GM19455 (cell line): ENCODE results near the gene PPP6R1.

Experiments
- ATAC-seq: cut with Tn5 transposase; IDR thresholded peaks from one replicate; pipeline ENCODE4 v1.9.1; 2021; ENCODE audit not compliant: unreplicated experiment

The PPP6R1 gene

DNA sequence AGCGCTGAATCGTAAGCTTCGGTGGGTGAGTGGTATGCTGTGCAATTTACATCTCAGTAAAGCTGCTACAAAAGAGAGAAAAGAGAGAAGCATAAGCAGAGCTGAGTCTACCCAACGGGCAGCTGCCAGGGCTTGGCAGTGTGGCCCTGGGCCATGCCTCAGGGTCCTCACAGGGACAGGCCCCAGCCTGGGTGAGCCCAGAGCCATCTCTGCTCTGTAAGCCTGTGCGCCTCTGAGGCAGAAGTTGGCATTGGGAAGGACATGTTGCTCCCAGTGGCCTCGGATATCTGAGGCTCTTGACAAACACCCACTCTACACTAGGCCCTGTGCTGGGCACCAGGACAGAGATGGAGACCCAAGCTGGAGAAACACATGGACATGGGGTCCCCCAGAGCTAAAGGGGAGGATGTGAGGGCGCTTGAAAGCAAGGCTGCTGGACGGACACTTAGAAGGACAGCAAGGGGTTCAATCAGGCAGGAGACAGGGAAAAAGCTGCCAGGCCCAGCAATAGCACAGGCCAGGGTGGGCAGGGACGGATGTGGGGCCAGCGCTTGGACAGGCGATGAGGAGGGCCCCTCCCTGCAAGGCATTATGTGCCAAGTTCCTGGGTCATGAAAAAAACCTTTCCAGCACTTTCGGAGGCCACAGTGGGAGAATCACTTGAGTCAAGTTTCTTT is 14.7 kb downstream of the PPP6R1 start:
- ATAC-seq, result no peak

DNA sequence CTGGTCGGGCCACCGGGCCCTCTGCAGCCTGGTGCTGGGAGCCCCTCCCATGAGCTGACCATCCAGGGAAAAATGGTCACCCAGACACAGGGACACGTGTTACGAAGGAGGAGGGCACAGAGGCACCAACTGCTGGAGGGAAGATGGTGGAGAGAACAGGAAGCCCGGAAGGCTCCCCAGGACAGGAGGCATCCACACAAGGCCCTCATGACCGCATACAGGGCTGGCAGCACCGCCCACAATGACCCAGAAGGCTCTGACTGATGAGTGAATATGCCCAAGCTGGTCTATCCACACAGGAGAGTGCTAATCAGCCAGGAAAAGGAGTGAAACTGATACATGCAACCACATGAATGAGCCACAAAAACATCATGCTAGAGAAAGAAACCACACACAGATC is 16.3 kb downstream of the PPP6R1 start:
- ATAC-seq, result no peak

DNA sequence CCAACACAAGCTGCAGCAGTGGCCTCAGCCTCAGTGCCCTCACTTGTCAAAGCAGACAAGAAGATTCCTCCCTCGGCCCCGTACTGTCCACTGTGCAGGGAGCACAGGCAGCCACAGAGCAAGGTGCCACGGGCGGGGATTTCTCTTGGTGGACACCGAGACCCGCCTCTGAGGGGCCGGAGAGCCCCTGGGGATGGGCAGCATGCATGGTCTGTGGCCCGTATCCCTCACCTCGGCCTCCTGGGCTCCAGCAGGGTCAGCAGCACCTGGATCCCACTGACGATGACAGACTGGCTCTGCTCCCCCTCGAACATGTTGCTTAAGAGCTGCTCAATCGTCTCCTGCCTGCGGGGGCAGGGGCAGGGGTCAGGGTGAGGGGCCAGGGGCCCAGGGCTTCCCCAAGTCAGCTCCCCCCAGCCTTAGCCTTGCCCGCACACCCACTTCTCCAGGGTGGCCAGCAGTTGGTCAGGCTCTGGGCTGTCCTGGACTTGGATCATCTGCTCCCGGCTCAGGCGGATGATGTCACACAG is 16.8 kb downstream of the PPP6R1 start:
- no peak for ATAC-seq

GRCh38 chr19:55241143-55241934 is 17.5 kb downstream of the PPP6R1 start:
- no peak for ATAC-seq

- no peak for ATAC-seq
Observed at GRCh38 chr19:55240713-55241020, 18.1 kb downstream of the PPP6R1 start.

DNA sequence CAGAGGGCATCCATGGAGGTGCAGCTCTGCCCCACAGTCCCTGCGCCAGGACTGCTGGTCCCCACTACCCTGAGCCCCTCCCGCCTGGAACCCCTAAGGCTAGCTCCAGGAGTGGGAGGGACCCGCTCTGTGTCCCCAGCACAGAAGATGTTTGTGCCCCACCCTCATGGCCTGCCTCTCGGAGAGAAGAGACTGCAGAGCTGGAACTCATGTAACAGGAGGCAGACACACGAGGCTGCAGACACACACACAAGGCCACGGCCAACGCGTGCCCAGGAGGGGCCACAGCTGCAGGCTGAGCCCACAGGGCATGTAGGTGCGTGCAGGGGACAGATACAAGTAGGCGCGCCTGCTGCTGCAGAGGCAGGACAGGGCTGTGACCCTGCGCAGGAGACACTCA is 19.8 kb downstream of the PPP6R1 start:
- ATAC-seq, result no peak

DNA sequence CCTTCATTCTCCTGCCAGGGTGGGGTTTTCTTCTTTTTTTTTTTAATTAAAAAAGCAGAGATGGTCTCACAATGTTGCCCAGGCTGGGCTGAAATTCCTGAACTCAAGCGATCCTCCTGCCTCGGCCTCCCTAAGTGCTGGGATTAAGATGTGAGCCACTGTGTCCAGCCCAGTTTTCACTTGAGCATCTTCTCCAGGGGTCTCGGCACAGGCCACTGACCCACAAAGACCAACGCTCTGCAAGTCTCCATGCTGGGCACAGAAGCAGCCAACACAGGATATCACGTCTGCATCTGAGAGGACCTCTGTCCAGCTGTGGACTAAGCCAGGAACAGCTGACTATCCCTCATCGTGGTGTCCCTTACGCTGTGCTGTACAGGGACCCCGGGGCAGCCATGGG is 20.8 kb downstream of the PPP6R1 start:
- no peak for ATAC-seq

GRCh38 chr19:55232986-55233385 is 25.8 kb downstream of the PPP6R1 start:
- ATAC-seq, result no peak

DNA sequence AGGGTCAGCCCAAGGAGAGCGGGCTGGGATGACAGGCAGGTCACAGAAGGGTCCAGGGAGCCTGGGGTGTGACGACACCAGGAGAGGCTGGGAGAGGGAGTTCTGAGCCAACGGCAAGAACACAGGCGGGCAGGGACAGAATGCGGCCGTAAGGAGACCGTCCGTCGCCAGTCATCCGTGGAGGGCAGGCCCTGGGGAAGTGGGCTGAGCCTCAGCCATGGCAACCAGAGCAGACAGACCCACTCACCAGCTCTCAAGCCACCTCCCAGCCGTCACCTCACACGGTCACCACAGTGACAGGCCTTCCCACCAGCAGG is 26.6 kb downstream of the PPP6R1 start:
- no peak for ATAC-seq

- ATAC-seq, result no peak
Observed at GRCh38 chr19:55231391-55232285, 27.2 kb downstream of the PPP6R1 start.

GRCh38 chr19:55230780-55231179 is 28.0 kb downstream of the PPP6R1 start:
- no peak for ATAC-seq

GRCh38 chr19:55230329-55230728 is 28.5 kb downstream of the PPP6R1 start:
- ATAC-seq, result no peak

DNA sequence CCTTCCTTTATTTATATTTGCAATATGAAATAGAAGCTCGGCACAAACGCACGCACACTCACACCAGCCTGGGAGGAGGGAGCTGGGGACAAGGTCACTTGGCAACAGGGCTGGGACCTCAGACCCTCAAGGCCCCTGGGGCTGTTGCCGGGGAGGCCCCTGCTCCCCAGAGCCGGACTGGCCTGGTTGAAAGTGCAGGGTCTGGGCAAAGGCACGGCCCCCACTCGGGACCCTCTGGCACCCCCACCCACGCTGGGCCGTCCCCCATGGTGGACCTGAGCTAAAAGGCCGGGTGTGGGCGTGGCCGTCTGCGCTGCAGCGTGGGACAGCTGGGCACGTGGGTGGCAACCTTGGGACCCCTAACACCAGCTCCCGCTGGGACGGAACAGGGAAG is 29.0 kb downstream of the PPP6R1 start:
- no peak for ATAC-seq

DNA sequence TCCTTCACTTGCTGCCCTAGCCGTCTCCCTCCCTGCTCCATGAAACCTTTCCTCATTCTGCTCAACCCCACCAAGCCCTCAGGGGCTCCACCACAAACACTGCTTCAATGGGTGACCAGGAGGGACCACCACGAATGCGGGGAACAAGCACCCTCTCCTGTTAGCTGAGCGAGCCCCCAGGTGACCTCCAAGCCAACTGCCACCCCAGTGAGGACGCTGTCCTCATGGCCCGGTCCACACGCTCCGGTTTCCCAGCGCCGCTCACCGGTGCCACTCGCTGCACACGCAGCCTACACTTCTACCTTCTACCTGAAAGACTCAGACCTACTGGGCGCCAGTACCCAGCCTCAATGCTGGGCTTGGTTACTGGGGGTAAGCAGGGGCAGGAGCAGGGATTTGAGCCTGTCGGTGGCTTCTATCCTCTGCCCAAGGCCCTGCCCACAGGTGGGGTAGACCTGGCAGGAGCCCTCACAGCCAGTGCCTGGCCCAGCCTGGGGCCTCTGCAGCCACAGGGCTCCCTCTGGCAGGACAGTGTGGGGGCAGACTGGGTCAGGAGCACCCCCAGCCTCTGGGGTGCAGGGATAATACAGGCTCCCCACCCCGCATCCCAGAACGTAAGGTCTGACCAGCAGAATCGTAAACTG is 29.6 kb downstream of the PPP6R1 start:
- no peak for ATAC-seq

DNA sequence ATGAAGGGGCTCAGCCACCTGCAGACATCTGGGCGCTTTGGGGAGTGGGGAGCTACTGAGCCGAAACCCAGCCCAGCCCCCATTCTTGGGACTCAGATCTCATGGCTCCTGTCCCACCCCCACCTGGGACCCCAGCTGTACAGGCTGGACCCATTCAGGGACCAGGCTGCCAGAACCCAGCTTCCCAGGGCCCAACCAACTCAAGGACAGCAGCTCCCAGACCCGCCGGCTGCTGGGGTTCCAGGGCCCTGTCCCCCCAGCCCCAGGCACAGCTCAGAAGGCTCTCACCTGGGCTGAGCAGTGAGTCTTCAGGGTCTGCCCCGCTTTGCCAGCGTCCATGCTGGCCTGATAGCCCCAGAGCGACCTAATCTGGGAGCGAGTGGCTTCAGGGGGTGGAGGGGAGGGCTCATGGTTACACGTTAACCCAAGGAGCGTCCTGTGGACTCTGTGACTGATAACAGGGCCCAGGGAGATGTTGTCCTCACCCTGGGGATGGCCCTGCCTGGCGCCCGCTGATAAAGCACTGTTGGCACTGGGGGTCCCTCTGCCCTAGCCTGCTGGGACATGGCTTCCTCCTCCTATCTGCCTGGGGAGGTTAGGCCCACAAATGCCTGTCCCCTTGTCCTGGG is 30.3 kb downstream of the PPP6R1 start, which contains the start of gene TMEM86B:
Gene TMEM86B (minus strand): TSS at position 361 of the 629 bp plus-strand sequence. CDS start 22 bp downstream, at position 339.
- ATAC-seq, result no peak

- no peak for ATAC-seq
Observed at GRCh38 chr19:55228015-55228391, 30.8 kb downstream of the PPP6R1 start.

- ATAC-seq, result no peak
Observed at GRCh38 chr19:55227241-55228014, 31.4 kb downstream of the PPP6R1 start.

DNA sequence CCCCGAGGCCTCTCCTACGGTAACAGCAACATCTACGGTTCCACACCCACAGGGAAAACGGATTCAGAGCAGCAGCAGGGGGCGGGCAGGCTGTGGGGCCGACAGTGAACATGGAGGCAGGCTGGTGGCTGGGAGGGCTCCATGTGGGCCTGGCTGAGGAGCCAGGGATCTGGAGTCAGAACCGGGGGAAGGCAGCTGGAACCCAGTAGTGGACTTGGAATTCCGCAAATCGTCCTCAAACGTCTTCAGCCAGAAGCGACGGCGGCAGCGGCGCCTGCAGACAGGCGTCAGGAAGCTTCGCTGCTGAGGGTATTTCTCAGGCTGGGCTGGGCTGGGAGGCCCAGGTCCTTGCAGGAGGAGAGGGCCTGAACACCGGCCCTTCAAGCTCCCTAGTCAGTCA is 32.0 kb downstream of the PPP6R1 start:
- ATAC-seq, result no peak

DNA sequence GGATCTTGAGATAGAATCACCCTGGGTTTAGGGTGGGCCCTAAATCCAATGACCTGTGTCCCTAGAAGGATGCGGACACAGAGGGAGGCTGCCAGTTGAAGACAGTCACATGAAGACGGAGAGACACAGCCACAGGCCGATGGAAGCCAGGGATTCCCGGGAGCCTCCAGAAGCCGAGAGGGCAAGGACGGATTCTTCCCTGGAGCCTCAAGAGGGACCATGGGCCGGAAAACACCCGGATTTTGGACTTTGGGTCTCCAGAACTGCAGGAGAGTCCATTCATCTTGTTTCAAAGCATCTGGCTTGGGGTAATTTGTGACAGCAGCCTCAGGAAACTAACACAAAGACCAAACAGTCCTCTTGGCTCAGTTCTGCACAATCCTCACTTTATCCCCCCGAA is 32.5 kb downstream of the PPP6R1 start:
- no peak for ATAC-seq

DNA sequence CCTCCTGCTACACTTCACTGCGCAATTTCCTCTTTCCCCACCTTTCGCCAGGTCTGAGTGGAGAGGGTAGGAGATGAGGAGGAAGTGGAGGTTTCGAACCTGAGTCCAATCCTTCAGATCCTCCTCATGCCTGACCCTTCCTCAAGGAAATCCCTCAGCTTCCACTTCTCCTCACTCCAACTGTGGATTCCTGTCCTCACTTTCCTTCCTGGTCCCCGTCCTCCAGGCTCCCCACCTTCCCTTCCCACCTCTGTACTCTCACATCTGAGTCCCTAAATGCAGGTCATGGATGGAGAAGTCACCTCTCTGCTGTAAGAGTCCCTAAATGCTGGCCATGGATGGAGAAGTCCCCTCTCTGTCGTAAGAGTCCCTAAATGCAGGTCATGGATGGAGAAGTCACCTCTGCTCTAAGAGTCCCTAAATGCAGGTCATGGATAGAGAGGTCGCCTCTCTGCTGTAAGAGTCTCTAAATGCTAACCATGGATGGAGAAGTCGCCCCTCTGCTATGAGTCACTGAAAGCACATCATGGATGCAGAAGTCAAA is 33.3 kb downstream of the PPP6R1 start:
- no peak for ATAC-seq
